Subcutaneous abdominal adipose tissue (tissue), 5 donors: ENCODE data around the gene MSANTD1.

Experiments used
- H3K27ac ChIP-seq: one replicate; pipeline ENCODE4 v1.7.0; 2013; ENCODE audit warnings: low read depth, mild to moderate bottlenecking, inconsistent platforms, low read length, moderate library complexity
- H3K27me3 ChIP-seq, 5 donors: one replicate each; pipeline ENCODE4 v1.7.0; 2013; ENCODE audit warnings: low read length in 5 of 5, inconsistent platforms in 1 of 5; ENCODE audit not compliant: control insufficient read depth in 5 of 5, insufficient read depth in 4 of 5
- H3K36me3 ChIP-seq, 5 donors: one replicate each; pipeline ENCODE4 v1.7.0; 2013; ENCODE audit warnings: low read length in 5 of 5; ENCODE audit not compliant: control insufficient read depth in 5 of 5, insufficient read depth in 5 of 5
- H3K4me1 ChIP-seq, 5 donors: one replicate each; pipeline ENCODE4 v1.7.0; 2013; ENCODE audit warnings: low read length in 5 of 5, mild to moderate bottlenecking in 3 of 5, moderate library complexity in 1 of 5; ENCODE audit not compliant: control insufficient read depth in 5 of 5, insufficient read depth in 5 of 5
- H3K4me3 ChIP-seq, 5 donors: one replicate each; pipeline ENCODE4 v1.7.0; 2013; ENCODE audit warnings: low read length in 5 of 5, low read depth in 1 of 5
- H3K9ac ChIP-seq, 5 donors: one replicate each; pipeline ENCODE4 v1.7.0; 2013; ENCODE audit warnings: low read length in 5 of 5, mild to moderate bottlenecking in 4 of 5, moderate library complexity in 3 of 5
- H3K9me3 ChIP-seq, 5 donors: one replicate each; pipeline ENCODE4 v1.7.0; 2013; ENCODE audit warnings: low read length in 5 of 5; ENCODE audit not compliant: control insufficient read depth in 5 of 5
- donor health status: healthy.
- donor health status: healthy.
- donor health status: healthy.
- donor health status: healthy.
- donor health status: healthy.

Gene MSANTD1

DNA sequence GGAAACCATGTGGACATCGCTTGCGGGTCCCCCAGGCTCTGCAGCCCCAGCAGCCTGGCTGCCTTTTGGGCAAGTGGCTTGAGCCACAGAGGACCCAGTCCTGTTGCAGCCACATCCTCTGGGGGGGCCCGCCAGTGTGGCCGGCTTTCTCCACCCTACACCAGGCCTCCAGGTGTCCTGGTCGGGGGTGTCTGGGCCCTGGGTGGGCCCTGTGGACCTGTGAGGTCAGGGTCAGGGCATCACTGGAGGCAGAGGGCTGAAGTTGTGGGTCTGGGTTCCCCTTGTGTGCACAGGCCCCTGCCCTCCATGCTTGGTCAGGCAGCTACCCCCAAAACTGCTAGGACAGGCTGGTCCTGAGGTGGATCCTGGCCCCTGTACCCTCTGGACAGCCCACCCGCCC, 3.3 kb upstream of the MSANTD1 start:
- Histone ChIP-seq H3K36me3 (peaks cover 0 to 38% (median 19%) of the 10 kb centered on the region in 5 donors), H3K9ac (no peak overlapping the region), H3K4me3 (no peak overlapping the region), H3K9me3 (no peaks in the 10 kb centered on the region), H3K4me1 (peaks cover 0 to 14% (median 3%) of the 10 kb centered on the region in 5 donors), H3K27me3 (no peaks in the 10 kb centered on the region), H3K27ac (no peak overlapping the region)

DNA sequence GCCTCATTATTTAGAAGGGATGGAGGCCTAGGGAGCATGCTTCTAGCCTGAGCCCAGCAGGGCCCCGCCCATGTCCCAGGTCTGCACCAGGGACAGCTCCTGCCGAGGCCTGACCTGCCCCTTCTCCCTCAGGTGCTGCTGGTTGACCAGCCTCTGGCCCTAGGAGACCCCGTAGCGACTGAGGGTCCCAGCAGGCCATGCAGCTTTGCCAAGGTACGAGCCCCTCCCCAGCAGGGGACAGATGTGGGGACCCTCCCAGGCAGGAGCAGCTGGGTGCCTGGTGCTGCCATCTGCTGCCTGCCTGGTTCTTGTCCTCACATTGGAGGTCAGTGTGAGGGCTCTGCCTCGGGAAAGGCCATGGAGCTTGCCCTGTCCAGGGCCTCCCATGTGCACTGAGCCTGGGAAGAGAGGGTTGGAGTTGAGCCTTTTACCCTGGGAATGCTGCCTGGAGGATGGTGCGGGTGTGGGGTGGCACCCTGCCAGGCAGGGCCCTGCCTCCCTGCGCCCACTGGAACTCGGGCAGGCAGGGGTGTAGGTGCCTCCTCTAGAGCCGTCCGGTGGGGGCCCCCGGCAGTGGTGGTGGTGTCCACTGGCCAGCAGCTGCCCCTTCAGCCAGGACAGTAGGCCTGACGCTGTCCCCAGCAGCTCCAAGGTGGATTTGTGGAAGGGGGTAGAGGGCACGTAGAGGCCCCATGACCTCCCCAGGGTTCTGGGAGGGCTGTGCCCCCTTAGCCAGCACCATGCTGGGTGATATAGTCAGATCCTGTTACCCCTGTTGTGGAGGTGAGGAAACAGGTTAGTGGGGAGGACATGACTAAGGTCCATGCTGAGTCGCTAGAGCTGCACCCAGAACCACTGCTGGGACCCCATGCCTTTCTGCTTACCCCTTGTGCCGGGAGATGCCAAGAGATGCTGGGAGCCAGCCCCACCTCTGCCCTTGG, 2.2 kb upstream of the MSANTD1 start:
- Histone ChIP-seq H3K9ac (no peak overlapping the region), H3K27ac (no peak overlapping the region)

DNA sequence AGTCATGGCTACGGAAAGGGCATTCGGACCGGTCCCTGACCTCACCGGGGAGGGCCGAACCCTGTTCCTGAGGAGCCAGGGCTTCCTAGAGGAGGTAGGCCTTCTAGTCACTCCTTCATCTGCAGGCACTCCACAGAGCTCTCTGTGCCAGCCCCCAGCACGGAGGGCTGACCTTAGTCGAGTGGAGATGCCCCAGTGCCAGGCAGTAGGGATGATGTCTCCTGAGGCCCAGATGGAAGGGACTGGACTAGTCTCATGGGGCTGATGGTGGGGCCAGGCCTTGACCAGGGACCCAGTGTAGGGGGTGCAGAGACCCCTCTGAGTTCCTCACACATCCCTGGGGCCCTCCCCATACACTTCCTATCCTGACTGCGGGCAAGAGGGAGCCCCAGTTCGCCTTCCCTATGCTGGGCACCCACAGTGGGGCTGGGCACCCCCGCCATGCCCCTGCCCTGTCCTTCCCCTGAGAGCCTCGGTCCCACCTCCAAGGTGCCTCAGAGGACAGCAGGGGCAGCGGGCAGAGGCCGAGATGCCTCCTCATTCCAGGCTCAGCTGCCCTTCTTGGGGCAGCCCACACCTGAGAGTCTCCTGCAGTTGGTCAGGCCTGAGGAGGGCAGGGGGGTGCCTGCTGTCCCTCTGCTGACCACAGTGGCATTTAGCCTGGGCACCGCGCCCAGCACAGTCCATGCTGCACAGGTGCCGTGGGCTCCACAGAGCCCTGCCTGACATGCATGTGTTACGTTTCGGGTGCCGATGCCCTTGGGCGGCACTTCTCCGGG, 1.4 kb upstream of the MSANTD1 start:
- Histone ChIP-seq H3K9me3 (no peaks in the 10 kb centered on the region), H3K9ac (no peak overlapping the region), H3K27ac (no peak overlapping the region), H3K4me1 (peaks cover 0 to 3% (median 0%) of the 10 kb centered on the region in 5 donors), H3K27me3 (no peaks in the 10 kb centered on the region), H3K36me3 (peaks cover 0 to 18% (median 6%) of the 10 kb centered on the region in 5 donors), H3K4me3 (no peak overlapping the region)

More for the DNA sequence above, 2.2 kb upstream of the MSANTD1 start:
- Histone ChIP-seq H3K4me1 (peaks cover 0 to 8% (median 0%) of the 10 kb centered on the region in 5 donors), H3K9me3 (no peaks in the 10 kb centered on the region), H3K36me3 (peaks cover 0 to 27% (median 11%) of the 10 kb centered on the region in 5 donors), H3K4me3 (no peak overlapping the region), H3K27me3 (no peaks in the 10 kb centered on the region)

- no peaks in the 10 kb centered on the region for H3K27me3 ChIP-seq
- H3K4me1 ChIP-seq: peaks cover 0 to 7% (median 0%) of the 10 kb centered on the region in 5 donors
- H3K36me3 ChIP-seq: peaks cover 0 to 13% (median 2%) of the 10 kb centered on the region in 5 donors
- H3K27ac ChIP-seq: no peak overlapping the region
- no peak overlapping the region for H3K4me3 ChIP-seq
- H3K9me3 ChIP-seq: no peaks in the 10 kb centered on the region
- no peak overlapping the region for H3K9ac ChIP-seq
Observed at GRCh38 chr4:3248178-3248480, 830 bp upstream of the MSANTD1 start.

DNA sequence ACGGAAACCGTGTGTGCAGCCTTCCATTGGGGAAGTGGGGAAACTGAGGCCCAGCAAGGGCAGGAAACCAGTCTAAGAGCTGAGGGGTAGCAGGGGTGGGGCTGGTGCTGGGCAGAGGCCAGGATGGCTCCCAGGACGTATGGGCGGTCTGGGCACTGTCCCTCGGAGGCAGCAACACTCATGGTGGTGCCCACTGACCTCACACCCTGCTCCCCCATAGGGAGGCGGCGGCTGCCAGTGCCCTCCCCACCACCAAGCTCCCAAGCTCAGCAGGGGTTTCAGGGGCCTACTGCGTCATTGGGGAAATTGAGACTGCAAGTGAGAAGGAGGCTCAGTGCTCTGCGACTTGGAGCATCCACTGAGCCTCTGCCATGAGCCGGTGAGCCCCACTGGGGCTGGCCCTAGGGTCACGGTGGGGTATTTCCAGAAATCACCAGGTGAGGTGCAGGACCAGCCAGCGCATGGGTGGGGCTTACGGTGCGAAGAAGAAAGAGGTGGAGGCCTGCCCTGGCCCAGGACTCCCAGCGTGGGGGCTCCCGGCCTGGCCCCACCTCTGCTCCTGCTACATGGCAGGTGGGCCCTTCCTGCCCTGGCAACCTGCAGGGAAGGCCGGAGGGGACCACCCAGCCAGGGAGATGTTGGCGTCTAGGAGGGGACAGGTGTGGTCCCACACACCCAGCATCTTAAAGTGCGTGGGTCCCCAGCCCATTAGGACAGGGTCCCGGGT, 915 bp downstream of the MSANTD1 start:
- H3K9me3 ChIP-seq: no peaks in the 10 kb centered on the region
- H3K27ac ChIP-seq: no peak overlapping the region
- peaks cover 0 to 10% (median 7%) of the 10 kb centered on the region in 5 donors for H3K36me3 ChIP-seq
- H3K4me1 ChIP-seq: peaks cover 0 to 7% (median 0%) of the 10 kb centered on the region in 5 donors
- no peak overlapping the region for H3K4me3 ChIP-seq
- no peak overlapping the region for H3K9ac ChIP-seq
- no peaks in the 10 kb centered on the region for H3K27me3 ChIP-seq

GRCh38 chr4:3250438-3250955, 1.5 kb downstream of the MSANTD1 start:
- Histone ChIP-seq H3K4me3 (no peak overlapping the region), H3K27ac (no peak overlapping the region), H3K9me3 (no peaks in the 10 kb centered on the region), H3K4me1 (peaks cover 0 to 7% (median 0%) of the 10 kb centered on the region in 5 donors), H3K36me3 (peaks cover 0 to 9% (median 6%) of the 10 kb centered on the region in 5 donors), H3K9ac (no peak overlapping the region), H3K27me3 (no peaks in the 10 kb centered on the region)

GRCh38 chr4:3250956-3251690, 2.2 kb downstream of the MSANTD1 start:
- H3K4me3 ChIP-seq: no peak overlapping the region
- no peak overlapping the region for H3K27ac ChIP-seq

GRCh38 chr4:3251691-3252479, 2.9 kb downstream of the MSANTD1 start:
- Histone ChIP-seq H3K4me3 (no peak overlapping the region), H3K4me1 (peaks cover 0 to 4% (median 0%) of the 10 kb centered on the region in 5 donors), H3K9ac (no peak overlapping the region), H3K9me3 (no peaks in the 10 kb centered on the region), H3K36me3 (peaks cover 0 to 21% (median 6%) of the 10 kb centered on the region in 5 donors), H3K27ac (no peak overlapping the region), H3K27me3 (no peaks in the 10 kb centered on the region)

More at GRCh38 chr4:3250956-3251690, 2.2 kb downstream of the MSANTD1 start:
- H3K9ac ChIP-seq: no peak overlapping the region
- H3K36me3 ChIP-seq: peaks cover 0 to 15% (median 6%) of the 10 kb centered on the region in 5 donors
- H3K4me1 ChIP-seq: peaks cover 0 to 7% (median 0%) of the 10 kb centered on the region in 5 donors
- H3K9me3 ChIP-seq: no peaks in the 10 kb centered on the region
- no peaks in the 10 kb centered on the region for H3K27me3 ChIP-seq
